NCI-H2107 treated with DMSO at 0.1 percent for 48 hours (cell line): ENCODE data around the gene TUNAR.
"Not testable (repeated sequence)": the region's sequence is repeated elsewhere in the genome, so short reads cannot be mapped to it uniquely, and the experiment has no call there.

Experiments used
- DNase-seq: peaks from one replicate; lab custom pipeline; 2025; ENCODE audit not compliant: unreplicated experiment; lab: John Stamatoyannopoulos, UW

Gene TUNAR

DNA sequence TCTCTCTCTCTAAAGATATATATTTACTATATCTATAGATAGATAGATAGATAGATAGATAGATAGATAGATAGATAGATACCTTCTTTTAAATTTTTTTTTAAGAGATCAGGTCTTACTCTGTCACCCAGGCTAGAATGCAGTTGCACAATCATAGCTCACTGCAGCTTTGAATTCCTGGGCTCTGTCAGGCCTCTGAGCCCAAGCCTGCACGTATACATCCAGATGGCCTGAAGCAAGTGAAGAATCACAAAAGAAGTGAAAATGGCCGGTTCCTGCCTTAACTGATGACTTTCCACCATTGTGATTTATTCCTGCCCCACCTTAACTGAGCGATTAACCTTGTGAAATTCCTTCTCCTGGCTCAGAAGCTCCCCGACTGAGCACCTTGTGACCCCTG, 91.4 kb downstream of the TUNAR start:
- DNase-seq: not testable (repeated sequence)
